T-helper 22 cell (primary cell): ENCODE data around the gene EIPR1.
"Not testable (repeated sequence)": the region's sequence is repeated elsewhere in the genome, so short reads cannot be mapped to it uniquely, and the experiment has no call there.

Source experiments
- DNase-seq: peaks from one replicate; pipeline ENCODE4 v3.0.0-alpha.2; 2020; ENCODE audit warnings: low read depth

The EIPR1 gene

GRCh38 chr2:3286646-3287036, 91.0 kb downstream of the EIPR1 start:
- DNase-seq, result not testable (repeated sequence)

- DNase-seq, result no peak
Measured at GRCh38 chr2:3285901-3286645, 91.5 kb downstream of the EIPR1 start.

- DNase-seq, result no peak
Measured at GRCh38 chr2:3284657-3285630, 92.7 kb downstream of the EIPR1 start.

- not testable (repeated sequence) for DNase-seq
Measured at GRCh38 chr2:3283876-3284656, 93.6 kb downstream of the EIPR1 start.

- no peak for DNase-seq
Measured at GRCh38 chr2:3283206-3283605, 94.4 kb downstream of the EIPR1 start.

- no peak for DNase-seq
Measured at GRCh38 chr2:3282056-3282998, 95.3 kb downstream of the EIPR1 start.

- DNase-seq, result no peak
Measured at GRCh38 chr2:3280683-3281520, 96.7 kb downstream of the EIPR1 start.

- no peak for DNase-seq
Measured at GRCh38 chr2:3280197-3280596, 97.4 kb downstream of the EIPR1 start.

GRCh38 chr2:3279236-3279960, 98.2 kb downstream of the EIPR1 start:
- DNase-seq, result no peak

GRCh38 chr2:3278521-3279218, 98.9 kb downstream of the EIPR1 start:
- no peak for DNase-seq

GRCh38 chr2:3277748-3278520, 99.7 kb downstream of the EIPR1 start:
- no peak for DNase-seq

- DNase-seq, result no peak
Measured at GRCh38 chr2:3277050-3277747, 100.4 kb downstream of the EIPR1 start.

- DNase-seq, result no peak
Measured at GRCh38 chr2:3272761-3273160, 104.9 kb downstream of the EIPR1 start.

GRCh38 chr2:3270095-3270478, 107.5 kb downstream of the EIPR1 start:
- no peak for DNase-seq

- no peak for DNase-seq
Measured at GRCh38 chr2:3269425-3270094, 108.1 kb downstream of the EIPR1 start.

- no peak for DNase-seq
Measured at GRCh38 chr2:3268705-3269029, 109.0 kb downstream of the EIPR1 start.
